ENCODE data around the gene NCBP2.

The NCBP2 gene

DNA sequence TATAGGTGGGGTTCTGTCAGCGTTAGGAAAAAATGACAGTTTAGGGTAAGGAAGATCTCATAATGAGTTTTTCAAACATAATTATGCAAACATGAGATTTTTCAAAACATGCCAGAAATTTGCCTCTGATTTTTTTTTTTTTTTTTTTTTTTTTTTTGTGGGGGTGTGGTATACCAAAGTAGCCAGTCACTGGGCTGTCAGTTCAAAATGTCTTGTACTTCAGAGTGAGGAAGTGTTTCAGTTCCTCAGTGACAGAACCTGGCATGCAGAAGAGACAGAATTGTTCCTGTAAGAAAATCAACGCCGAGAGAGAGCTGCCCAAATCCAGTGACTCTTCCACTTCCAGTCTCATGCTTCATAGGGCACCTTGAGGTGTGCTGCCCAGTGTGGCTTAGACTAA is 9.7 kb downstream of the NCBP2 start:
- no peak for DNase-seq

GRCh38 chr3:196931828-196932587 is 10.3 kb downstream of the NCBP2 start:
- DNase-seq: no peak

GRCh38 chr3:196931157-196931556 is 11.2 kb downstream of the NCBP2 start:
- DNase-seq: no peak

GRCh38 chr3:196927571-196928453 is 14.5 kb downstream of the NCBP2 start:
- DNase-seq: no peak

DNA sequence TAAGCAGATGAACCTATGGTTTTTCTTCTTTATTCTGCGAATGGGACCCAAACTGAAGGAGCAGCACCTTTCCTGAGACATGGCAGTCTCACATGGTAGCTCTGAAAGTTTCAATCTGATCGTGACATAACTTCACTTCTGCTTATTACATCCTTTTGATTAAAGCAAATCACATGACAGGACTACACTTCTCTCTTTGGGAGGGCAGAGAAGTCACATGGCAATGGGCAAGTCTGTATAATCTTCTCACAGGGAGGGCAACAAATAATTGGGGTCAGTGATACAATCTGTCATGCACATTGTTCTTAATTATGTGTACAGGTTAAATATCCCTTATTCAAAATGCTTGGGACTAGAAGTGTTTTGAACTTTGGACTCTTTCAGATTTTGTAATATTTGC is 21.6 kb downstream of the NCBP2 start:
- DNase-seq: no peak

GRCh38 chr3:196918968-196919367 is 23.4 kb downstream of the NCBP2 start:
- DNase-seq: no peak

GRCh38 chr3:196916995-196917394 is 25.3 kb downstream of the NCBP2 start:
- DNase-seq: no peak

GRCh38 chr3:196916221-196916620 is 26.1 kb downstream of the NCBP2 start:
- DNase-seq: no peak

DNA sequence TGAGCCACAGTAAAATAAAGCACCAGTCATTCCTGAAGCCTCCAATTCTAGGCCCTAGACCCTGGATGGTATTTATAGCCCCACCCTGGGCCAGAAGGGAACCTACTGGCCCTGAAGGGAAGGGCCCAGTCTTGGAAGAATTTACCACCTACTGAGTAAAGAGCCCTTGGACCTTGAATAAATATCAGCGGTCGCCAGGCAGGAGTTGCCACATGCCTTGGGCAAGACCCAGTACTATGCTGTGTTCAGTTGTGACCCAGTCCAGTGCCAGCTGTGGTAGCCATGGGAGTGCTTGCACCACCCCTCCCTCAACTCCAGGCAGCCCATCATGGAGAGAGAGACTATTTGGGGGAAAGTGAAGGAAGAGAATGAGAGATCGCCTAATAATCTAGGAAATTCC is 27.0 kb downstream of the NCBP2 start:
- DNase-seq: no peak

DNA sequence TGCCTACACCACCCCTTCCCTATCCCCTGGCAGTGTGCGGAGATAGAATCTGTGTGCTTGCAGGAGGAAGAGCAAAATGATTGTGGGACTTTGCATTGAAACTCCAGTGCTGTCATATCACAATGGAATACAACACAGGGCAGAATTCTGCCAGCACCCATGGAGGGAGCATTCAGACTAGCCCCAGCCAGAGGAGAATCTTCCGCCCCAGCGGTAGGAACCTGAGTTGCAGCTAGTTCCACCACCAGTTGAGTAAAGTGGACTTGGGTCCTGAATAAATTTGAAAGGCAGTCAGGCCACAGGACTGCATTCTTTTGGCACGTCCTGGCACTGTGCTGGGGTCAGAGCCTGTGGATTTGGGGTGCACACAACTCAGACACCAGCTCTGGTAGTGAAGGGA is 27.5 kb downstream of the NCBP2 start:
- DNase-seq: no peak

DNA sequence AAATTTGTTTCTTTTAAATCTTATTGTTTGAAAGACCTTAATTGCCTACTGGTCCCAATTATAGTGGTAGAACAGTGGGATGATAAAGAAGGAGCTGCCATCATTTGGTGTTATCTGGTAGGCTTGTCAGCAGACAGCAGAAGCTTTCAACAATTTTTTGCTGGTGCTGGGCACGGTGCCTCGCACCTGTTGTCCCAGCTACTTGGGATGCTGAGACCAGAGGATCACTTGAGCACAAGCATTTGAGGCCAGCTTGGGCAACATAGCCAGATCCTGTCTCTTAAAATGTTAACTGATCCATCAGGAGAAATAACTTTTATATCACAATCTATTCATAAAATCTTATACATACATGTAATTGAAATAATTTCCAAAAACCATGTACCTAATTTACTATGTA is 38.6 kb downstream of the NCBP2 start:
- DNase-seq: no peak

DNA sequence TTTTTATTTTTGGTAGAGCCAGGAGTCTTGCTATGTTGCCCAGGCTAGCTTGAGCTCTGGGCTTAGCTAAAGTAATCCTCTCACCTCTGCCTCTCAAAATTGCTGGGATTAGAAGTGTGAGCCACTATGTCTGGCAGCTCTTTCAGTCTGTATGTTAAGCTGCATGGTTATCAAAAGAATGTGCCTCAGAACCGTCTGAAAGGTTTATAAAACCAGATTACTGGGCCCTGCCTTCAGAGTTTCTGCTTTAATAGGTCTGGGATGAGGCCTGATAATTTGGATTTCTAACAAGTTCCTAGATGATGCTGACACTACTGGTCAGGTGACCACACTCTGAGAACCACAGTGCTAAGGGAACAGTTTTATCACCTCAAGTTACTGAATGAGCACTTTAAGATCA is 40.0 kb downstream of the NCBP2 start:
- DNase-seq: no peak

- no peak for DNase-seq
Observed at GRCh38 chr3:196901768-196902167, 40.6 kb downstream of the NCBP2 start.

- DNase-seq: no peak
Observed at GRCh38 chr3:196896229-196896628, 46.1 kb downstream of the NCBP2 start.

- DNase-seq: no peak
Observed at GRCh38 chr3:196894557-196895295, 47.6 kb downstream of the NCBP2 start.

GRCh38 chr3:196889844-196890708 is 52.3 kb downstream of the NCBP2 start:
- DNase-seq: no peak

- DNase-seq: no peak
Observed at GRCh38 chr3:196886144-196886543, 56.2 kb downstream of the NCBP2 start.

Measured in stimulated activated CD4-positive, alpha-beta T cell treated with anti-CD3 and anti-CD28 coated beads, Interleukin-4, amount 100 ng/mL, for 1 hour (primary cell).